Measurements from ENCODE around the gene SETBP1.

SETBP1 gene

DNA sequence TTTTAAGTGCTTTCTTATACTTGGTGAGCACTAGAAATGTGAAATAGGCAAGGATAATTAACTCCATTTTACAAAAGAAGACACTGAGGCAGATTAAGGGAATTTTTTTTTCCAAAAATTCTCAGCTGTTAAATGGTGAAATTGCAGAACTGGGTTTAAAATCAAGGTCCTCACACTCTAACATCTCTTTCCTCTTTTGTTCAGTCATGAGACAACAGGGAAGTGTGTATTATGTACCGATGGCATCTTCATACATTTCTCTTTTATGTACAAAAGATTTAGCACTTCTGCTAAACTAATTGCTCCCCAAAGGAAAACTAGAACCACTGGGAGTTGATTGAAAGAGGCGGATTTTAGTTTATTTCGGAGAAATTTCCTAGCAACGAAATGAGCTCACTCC is 203.0 kb downstream of the SETBP1 start:
- DNase-seq, result no peak

DNA sequence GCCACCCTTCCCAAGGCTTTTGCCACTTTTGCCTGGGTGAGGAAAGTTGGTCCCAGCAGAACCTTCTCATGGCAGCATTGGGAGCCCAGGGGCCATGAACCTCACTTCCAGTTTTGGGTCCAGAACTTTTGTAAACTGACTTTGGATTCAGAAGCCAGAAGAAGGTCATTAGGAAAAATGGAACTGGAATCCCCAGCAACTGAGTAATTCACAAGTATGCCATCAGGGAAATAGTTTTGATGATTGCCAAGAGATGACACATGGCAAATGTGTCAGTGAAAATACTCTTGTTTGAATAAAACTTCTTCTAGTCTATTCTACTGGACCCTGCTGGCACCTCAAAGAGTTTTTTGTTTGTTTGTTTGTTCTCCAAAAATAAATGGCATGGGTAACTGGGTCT is 203.7 kb downstream of the SETBP1 start:
- no peak for DNase-seq

DNA sequence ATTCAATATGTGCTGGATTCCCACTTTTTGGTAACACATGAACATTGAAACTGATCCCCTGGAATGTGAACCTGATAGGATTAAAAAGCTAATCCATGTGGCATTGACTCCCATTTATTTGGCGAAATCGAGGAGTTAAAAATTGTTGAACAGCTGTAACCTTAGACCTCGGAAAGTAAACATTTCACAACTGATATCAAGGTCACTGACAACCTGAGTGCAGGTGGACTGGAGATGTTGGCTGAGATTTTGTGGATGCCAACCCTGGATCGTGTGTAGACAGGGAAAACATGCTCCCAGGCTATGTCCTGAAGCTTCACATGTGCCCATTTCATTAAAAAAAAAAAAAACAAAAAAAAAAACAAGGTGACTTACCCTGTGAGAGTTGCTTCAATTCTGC is 204.8 kb downstream of the SETBP1 start:
- no peak for DNase-seq

DNA sequence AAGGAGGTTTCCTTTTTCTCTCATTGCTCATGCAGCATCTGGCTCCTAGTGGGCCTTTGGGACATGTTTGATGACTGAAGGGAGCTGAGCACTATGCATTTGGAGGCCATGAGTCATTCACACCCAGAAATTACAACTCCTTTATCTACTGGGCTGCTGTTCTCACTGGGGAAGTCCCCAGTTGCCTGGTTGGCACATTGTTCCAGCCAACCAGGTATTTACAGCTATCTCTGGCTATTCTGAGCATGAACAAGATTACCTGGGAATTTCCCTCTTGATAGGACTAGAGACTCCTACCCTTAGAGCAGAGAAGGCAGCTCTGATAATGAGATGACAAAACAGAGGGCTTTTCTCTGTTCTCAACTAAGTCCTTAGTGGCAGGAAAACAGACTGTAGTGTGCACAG is 206.5 kb downstream of the SETBP1 start:
- DNase-seq, result no peak

DNA sequence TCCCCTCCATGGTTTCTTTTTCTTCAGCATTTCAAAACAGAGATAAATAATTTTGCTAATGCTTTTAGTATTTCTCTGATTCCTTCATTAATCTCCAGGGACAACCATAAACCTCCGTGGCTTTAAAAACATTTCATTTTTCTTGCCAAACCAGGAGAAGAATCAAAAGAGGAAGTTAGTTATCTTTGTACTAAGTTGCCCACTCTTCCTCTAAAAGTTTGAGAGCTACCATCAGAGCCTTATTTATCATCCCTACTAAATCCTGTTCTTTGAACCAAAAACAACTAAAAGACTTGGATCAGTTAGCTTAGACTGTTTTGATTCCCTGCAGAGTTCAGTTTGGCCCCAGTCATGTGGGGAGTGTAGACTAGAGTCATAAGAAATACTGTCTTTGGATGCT is 208.4 kb downstream of the SETBP1 start:
- DNase-seq, result no peak

DNA sequence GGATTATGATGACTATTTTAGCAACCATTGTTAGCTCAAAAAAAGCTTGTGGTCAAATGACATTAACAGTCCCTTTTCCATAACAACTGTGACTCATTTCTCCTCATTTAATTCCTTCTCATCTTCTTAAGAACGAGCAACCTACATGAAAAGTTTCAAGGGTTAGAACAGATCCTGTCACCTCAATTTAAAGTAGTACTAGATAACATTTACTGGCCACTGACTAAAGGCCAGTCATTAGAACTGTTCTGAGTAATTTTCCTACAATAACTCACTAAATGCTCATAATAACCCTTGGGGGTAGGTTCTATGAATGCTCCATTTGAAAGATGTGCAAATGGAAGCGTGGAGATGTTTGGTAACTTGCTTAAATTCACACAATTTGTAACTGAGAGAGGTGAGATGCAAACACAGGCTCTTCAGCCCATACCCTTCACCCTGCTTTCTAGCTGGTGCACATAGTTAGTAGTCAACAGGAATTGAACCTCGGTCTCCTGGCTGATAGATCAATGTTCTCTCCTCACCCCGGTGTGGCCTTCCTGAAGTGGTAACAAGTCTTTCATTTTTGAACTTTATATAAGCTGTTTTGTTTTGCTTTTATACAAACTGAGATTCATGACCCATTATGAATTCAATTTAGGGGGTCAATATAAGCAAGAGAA is 212.5 kb downstream of the SETBP1 start:
- no peak for DNase-seq

DNA sequence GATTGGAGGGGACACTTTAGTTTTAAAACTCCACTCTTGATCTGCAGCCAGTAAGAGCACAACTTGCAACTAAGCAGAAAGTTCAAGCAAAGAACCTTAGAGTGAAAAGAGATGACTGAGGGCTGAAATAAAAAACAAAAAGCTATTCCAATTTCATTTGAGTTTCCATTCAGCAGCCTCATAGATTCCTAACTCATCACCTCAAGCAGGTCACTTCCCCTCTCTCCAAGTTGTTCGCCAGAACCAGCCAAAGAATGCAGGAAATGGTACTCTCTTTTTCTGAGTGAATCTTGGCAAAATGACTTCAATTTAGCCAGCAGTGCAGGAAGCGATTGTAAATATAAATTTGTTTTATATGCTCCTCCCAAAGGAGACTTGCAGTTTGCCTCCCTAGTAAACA is 213.3 kb downstream of the SETBP1 start:
- no peak for DNase-seq

DNA sequence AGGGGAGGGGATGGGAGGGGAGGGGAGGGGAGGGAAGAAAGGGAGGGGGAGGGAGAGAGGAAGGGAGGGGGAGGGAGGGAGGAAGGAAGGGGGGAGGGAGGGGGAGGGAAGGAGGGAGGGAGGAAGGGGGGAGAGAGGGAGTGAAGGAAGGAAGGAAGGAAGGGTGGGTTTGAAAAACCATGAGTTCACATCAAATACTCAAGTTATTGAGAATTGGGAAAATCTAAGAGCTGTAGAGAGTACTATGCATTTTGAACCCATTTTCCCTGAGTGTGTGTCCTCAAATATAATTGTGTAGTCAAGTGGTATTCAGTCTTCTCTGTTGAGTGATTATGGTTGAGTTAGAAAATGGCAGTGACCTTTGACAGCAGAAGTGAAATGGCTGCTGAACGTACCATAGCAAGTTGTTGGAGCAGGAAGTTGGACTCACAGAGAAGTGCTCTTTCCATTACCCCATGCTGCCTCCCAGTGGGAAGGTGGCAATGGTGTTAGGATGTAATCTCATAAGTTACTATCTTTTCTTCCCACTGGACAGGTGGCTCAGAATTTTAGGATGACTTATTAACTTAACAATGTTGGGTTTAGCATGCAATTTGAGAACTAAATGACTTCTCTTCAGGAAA is 214.6 kb downstream of the SETBP1 start:
- DNase-seq, result no peak

DNA sequence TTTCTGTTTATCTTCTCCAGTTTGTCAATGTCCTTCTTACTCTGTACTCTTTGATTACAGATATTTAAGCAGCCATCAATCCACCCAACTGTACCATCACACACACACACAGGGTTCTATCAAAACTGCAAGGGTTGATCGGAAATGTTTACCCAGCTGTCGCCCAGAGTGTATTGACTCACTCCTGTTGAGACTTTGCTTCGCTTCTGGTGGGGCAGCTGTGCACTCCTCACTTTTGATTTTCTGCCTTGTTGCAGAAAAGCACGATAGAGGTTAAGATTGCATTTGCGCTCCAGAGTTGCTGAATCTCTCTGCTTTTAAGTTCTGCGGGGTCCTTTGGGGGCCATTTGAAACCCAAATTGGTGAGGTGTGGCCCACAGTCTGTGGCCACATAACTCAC is 216.2 kb downstream of the SETBP1 start:
- DNase-seq, result no peak

DNA sequence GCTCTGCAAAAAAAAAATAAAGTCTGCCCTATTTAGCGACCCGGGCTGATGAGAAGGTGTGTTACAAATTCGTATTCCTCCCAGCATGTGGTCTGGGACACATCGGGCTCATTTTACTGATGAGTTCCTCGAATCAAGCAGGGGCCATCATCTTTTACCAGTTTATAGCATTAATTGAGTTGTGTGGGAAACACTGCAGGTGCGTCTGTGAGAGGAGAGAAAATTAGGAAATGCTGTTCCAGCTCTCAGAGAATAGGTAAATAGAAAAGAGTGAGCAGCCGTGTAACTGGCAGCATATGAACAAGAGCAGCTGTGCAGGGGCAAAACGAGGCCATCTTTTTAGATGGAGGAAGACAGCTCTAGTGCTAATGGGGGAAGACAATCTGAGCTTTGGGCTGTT is 216.7 kb downstream of the SETBP1 start:
- no peak for DNase-seq

DNA sequence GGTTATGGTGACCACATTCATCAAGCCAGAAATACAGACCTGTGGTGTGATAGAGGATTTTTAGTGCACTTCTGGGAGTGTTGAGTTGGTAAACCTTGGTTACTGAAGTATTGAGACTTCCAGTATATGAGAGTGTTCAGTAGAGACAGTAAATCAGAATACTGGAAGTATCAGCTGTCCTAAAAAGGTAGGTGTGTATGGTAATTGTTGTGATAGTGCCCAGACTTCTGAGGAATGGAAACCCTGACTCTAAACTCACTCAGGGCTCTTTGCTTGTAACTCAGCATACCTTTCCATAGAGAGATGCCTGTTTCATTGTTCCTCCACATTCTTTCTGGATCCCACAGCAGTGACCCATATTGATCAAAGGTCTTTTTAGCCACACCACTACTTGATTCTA is 217.1 kb downstream of the SETBP1 start:
- DNase-seq, result no peak

DNA sequence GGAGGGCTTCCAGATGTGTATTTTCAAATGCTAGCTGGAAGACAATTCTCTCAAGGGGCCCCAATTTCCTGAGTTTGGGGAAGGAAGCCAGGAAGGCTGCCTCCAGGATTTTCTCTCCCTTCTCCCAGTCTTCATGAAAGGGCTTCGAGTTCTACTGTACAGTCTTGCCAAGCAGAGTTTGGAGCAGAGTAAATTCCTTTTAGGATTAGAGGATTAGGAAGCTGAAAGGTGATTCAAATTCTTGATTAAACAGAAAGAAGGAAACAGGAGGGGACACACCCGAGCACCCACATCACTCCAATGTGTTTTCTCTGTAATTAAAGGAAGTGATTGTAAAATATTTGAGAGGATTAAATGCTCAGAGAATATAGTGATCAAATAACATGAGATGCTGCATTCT is 217.8 kb downstream of the SETBP1 start:
- DNase-seq, result no peak

DNA sequence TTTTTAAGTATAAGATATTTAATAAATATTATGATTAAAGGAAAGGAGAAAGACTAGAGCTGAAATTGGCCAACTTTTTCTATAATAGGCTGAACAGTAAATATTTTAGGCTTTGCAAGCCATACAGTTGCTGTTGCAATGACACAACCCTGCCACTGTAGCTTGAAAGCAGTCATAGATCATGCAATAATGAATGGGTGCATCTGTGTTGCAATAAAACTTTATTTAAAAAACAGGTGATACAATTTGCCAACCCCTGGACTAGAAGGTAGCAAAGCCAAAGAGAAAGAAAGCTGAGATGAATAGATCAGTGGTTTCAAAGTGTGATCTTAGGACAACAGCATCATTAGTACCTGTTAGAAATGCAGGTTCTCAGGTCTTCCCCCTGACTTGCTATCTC is 219.1 kb downstream of the SETBP1 start:
- no peak for DNase-seq

DNA sequence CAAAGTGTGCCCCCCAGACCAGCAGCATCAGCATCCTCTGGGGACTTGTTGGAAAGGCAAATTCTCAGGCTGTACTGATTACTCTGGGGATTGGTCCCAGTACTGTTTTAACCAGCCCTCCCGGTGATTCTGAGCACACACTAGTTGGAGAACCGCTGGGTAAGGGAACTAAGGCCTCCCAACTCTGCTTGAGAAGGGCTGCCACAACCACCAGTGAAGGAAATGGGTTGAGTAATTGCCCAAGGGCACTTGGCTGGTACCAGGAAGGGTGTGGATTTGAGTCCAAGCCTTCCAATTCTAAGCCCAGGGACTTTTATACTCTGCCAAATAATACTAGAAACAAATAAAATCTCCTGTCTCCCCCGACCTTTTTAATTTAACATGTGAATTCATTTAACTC is 219.9 kb downstream of the SETBP1 start:
- DNase-seq, result no peak

DNA sequence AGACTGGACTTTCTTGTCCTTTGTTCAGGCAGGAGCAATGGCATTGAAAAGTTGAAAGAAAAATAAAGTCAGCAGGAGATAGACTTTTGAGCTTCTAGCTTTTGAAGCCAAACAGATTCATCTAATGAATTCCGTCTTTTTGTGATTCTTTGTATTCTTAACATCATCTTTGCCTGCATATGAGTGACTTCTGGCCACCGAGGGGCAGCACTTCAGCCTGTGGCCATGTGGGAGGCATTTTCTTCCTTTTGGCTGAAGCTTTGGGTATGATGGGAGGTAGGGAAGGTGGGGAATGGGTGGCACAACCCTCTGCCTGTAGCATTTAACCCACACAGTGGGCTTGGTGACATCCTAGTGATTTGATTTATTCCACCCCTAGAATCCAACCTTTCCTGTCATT is 220.6 kb downstream of the SETBP1 start:
- no peak for DNase-seq

DNA sequence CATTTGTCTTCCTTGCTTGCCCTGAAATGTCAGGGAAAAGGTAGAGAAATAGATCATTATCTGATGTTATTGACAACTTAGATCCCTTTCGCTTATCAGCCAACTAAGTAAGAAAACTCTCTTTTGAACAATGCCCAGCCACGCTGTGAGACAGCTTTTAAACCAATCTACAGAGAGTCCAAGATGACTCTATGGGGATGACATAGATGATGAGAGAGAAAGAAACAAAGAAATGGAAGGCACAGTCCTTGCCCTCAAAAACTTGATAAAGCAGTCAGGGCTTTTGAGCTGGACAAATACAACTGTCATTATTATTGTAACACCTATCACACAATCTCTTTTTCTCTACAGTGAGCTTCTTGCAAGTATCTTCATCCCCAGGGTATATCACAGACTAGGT is 222.6 kb downstream of the SETBP1 start:
- DNase-seq, result no peak

DNA sequence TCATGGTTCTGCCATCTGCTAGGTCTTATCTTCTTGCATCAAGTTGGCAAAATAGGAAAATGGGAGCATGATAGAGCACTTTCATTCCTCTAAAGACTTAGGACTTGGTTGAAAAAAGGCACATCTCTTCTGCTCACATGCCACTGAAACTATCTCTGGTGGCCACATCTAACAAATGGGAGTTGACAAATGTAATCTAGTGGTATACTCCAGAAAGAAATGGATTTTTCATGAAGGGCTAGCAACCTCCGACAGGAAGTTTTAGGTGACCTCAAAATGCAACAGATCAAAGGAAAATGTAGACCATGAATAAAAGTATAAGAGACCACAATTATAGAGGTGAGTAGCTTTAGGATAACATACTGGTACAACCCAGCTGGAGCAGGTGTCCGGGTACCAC is 224.1 kb downstream of the SETBP1 start:
- no peak for DNase-seq

DNA sequence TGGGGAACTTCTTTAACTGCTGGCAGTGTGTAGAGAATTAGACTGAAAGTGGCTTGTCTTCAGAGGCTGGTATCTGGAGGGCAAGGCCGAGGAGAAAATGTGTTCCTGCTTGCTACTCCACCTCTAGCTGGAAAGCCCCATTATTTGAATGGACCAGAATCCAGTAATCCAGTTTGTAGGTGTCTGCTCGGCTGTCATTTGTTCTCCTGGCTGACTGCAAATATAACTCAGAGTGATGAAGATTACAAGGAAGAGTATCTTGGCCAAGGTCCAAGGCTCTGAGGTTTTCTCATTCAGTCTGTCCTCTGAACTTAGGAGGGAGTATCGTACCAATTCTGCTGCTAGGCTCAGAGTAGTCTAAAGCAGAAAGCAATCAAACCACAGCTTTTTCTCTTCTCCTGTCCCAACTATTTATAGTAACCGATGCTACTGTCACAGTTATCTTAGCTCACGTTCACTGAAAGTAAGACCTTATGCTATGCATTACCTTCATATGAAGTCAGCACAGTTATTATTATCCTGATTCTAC is 228.6 kb downstream of the SETBP1 start:
- no peak for DNase-seq

DNA sequence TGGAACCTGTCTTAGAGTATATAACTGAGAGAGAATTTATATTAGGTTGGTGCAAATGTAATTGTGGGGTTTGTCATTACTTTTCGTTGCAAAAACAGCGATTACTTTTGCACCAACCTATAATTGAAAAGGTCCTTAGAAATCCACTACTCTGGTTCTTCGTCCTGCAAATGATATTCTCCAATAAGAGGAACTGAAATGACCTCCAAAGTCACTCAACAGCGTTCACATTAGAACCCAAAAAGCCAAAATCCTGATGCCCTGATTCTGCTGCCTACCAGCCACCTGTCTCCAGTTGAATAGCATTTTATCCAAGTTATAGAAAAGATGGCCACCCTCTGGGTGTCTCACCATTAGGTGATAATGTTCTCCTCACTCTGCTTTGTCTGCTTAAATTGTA is 230.6 kb downstream of the SETBP1 start:
- no peak for DNase-seq

DNA sequence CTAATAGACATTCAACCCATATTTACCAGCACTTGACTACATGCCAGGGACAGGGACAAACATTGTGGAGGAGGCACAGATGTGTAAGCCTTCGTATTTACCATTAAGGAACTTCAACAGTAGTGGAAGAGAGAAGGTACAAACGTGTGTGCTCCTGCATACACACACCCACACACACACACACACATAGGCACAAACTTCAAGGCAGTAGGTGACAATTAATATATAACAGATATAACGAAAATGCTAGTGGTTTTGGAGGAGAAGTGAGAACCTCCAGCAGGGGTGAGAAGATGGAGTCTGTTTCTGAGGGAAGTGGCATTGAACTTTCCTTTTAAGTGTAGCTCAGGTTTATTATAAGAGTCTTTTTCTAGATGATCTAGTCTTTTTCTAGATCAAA is 231.1 kb downstream of the SETBP1 start:
- no peak for DNase-seq

DNA sequence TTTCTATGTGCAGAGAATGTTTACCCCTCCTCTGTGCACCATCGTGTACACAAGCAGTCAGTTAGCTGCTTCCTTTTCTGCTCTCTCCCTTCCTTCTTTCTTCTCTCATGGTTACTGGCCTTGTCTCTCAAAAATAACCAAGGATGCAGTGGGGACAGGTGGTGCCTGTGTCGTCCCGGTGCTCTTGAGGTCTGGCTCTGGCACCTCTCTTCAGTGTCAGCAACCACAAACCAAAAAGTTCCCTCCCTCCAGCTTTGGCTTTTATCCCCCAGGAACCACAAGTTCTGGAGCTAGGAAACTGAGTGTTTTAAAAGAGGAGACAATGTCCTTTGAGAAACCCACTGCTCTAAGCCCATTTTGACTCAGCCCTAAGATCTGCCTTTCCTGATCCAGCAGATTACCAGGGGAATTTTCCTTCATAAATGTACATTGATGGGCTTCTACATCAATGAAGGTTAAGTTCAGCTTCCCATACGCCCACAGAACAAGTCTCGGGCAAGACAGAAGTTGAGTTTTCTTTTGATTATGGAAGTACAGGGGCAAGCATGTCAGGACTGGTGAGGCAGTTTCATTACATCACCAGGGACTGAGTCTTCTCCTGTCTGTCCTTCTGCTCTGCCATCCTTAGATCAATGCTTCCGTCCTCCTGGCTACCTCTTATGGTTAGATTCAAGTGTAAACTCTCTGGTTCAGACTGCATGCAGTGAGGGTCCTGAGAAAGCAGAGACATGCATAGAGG is 232.2 kb downstream of the SETBP1 start:
- DNase-seq, result no peak

DNA sequence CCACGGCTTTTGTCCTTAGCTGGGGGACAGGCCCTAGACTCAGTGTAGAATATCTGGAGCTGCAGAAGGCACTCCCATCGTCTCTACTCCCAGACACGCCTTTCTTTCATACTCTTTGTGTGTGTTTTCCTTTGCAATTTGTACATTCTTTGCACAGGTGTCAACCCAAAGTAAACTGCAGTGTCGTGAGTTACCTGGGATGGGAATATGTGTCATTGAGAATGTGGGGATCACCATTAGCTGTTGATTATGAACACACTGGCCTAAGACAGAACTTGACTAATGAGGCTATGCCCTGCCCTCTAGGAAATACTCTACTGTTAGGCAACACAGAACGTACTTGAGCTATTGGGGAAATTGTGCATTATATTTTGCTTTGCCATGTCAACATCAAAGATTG is 233.3 kb downstream of the SETBP1 start:
- no peak for DNase-seq

DNA sequence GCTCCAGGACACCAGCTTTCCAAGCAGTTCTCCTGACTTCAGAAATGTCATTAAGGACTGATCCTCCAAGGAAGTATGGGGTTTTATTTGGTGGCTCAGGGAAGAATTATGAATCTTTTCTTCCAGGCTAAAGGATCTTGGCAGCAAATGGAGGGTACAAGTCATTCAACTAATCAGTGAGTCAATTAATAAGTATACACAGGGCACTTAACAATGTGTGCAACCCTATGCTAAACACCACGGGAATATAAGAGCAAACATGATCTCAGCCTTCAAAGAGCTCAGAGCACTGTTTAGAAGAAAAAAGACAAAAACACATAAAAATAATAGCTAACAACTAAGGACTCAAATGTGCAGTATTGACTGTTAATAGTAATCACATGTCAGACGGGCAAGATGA is 234.5 kb downstream of the SETBP1 start:
- DNase-seq, result no peak

DNA sequence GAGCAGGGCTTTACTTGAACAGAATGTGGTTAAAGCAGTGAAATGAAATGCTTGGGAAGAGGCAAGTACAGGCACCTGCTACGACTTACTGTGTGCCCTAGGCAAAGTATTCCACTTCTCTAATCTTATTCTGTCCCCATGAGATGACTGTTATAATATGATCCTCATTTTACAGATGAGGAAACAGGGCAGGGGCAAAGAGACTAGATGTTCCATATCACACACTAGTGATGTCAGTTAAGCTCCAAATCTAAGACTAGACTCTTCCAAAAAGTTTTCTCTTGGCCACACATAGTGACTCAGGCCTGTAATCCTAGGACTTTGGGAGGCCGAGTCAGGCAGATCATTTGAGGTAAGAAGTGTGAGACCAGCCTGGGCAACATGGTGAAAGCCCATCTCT is 235.0 kb downstream of the SETBP1 start:
- DNase-seq, result no peak

All from right forelimb (tissue), 1 donor.